Vagina (tissue), 2 donors: ENCODE data around the gene SPTSSA.

Source experiments
- CTCF ChIP-seq, 3 experiments: fragments of 450-650 bp in 2 of 3; fragments of 200-600 bp in 1 of 3; sonication (generic) in 1 of 3; IDR thresholded peaks; one replicate each; pipeline ENCODE4 v1.5.1; 2017 to 2019; ENCODE audit warnings: antibody characterized with exemption in 3 of 3, mild to moderate bottlenecking in 2 of 3, moderate library complexity in 2 of 3
- POLR2AphosphoS5 ChIP-seq, 2 donors: sonication (generic); formaldehyde crosslinking; IDR thresholded peaks; one replicate each; pipeline ENCODE4 v1.9.0; 2017; ENCODE audit warnings: antibody characterized with exemption in 2 of 2, mild to moderate bottlenecking in 2 of 2, low read depth in 1 of 2; ENCODE audit not compliant: insufficient read depth in 1 of 2

- TF ChIP-seq CTCF (IDR thresholded peaks at IDR 0.05) (no peak), POLR2AphosphoS5 (IDR thresholded peaks at IDR 0.05; ENCODE audit: insufficient read depth in 1 of 2, low read depth in 1 of 2) (no peak)
Measured at GRCh38 chr14:34465069-34465859, 3.2 kb upstream of the SPTSSA start.
